Adipose tissue (tissue), 3 donors: ENCODE data around the gene NPR3. TPM values are rescaled to one million over a fixed set of nuclear protein-coding genes. Genes with fewer than 3 reads are reported as not detected.

Experiments used
- H3K27ac ChIP-seq: one replicate; pipeline ENCODE4 v1.5.1; 2013; ENCODE audit warnings: low read depth, low read length
- WGBS, 3 donors: extraction: QIAGEN DNeasy Blood & Tissue Kit; methylation state at CpG; one replicate each; pipeline ENCODE4 v1.1.7; 2013; 5-methylcytosine and 5-hydroxymethylcytosine counted together
- polyA plus RNA-seq, 3 donors: library from polyadenylated mRNA; stranded (reverse); fragments of 200-250 nt; gene quantifications; one replicate each; pipeline ENCODE4 v1.2.3, GENCODE V29; 2013
- donor health status: healthy with polysubstance abuse.
- donor health status: Bipolar disorder and iron deficiency.
- donor health status: healthy.

The NPR3 gene
- polyA plus RNA-seq, 3 donors, result 1.9 to 2.6 (median 2.3) TPM

DNA sequence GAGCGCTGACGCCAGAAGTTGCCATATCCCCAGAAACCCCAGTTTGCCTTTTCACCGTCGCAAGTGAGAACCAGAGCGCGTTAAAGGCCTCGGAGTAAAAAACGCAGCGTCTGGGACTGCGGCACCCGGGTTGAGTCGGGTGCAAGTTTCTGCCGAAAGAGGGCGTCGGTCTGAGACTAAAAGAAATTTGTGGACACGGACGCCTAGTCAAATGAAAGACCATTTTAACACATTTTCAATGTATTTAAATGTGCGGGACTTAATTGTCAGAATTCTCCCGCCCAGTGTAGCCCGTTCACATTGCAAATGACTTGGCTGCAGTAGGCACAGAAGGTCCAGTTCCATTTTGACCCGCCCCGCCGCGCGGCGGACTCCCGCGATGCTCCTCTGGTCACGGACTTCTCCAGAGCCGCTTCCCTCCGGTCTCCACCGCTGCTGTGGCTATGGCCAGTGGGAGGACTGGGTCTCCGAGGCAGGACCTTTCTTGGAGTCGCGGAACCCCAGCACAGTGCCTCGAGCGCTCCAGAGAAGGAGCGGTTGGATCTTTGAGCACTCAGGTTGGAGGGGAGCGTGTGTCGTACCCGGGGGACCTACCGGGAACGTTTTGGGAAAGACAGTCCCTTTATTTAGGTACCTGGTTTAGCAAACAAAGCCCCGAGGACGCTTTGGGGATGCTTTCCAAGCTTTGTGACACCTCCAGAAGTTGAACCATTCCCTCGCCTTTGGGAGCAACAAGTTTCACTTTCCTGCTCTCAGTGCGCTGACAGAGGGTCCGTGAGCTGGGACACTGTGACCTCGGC lies 1.2 kb upstream of the NPR3 start:
- H3K27ac ChIP-seq, result no peak overlapping the region
- WGBS, 3 donors, result 0 to 1% (median 1%) methylated on average over 49 of the region's 49 CpGs

DNA sequence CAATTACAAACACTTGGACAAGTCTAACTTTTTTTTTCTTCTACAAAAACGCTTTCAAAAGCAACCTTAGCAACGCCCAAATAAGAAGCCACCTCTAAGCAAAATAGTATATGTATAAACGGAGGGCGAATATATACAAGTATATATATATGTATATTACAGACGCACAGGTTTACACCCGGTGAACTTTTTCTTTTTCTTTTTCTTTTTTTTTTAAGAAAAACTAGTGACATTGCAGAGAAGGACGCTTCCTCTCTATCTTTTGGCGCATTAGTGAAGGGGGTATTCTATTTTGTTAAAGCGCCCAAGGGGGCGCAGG lies 200 bp downstream of the NPR3 start:
- H3K27ac ChIP-seq, result no peak overlapping the region
- WGBS, 3 donors, result 1 to 3% (median 2%) methylated on average over 10 of the region's 10 CpGs

- H3K27ac ChIP-seq, result no peak overlapping the region
- 1 to 2% (median 1%) methylated on average over 74 to 76 of the region's 76 CpGs for WGBS, 3 donors
Measured at GRCh38 chr5:32711681-32712480, 760 bp downstream of the NPR3 start.

DNA sequence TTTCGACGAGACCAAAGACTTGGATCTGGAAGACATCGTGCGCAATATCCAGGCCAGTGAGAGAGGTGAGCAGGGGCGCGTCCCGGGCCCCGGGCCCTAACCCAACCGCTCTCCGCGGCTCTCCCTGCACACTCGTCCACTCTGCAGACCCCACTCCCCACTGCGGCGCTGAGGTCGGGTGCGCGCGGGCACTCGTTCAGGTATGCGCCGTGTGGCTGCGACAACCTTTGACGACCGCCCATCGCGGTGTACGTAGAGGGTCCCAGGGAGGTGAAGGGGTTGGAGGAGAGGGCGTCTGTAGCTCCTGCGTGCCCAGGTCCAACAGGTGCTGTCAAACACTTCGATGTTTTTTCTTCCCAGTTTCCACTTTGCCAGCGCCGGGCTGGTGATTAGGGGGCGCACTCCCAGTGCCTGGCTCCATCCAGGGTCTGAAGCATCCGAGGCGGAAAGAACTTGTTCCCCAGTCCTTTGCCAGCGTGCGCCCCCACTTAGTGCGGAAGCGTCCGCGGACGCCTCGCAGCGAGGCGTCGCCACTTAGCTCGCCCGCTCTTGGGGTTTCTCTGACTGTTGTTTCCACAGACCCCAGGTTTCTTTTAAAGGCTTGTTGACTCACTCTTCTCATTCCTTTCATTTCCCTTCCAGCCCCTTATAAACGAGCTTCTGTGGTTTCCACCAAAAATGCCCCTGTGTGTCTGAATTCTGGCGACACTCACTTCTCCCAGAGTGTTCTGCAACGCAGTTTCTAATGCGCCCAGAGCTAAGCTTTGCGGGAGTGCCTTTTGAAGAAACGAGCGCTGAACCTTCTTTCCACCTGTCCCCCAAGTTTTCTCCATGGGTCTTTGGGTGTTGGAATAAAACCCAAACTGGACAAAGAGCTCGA lies 1.6 kb downstream of the NPR3 start:
- 2 to 3% (median 3%) methylated on average over 55 to 56 of the region's 56 CpGs for WGBS, 3 donors
- H3K27ac ChIP-seq, result no peak overlapping the region

DNA sequence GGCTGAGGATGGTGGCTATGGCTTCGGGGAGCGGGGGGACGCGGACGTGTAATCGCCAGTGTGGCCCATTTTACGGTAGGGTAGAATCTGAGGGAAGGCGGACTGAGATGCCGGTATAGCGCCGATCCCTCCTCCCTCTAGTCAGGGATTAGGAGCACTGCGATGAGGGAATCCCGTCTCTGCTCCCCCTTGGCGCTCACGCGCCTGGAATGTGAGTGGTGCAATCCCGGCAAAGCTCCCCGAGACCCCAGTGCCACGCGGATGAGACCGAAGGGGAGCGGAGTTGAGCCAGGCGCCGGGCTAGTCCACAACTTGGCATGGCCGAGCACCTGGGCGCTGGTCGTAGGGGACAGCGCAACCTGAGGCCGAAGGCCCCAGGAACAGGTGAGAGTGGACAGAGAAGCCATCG lies 2.2 kb downstream of the NPR3 start:
- 3 to 5% (median 3%) methylated on average over 30 of the region's 30 CpGs for WGBS, 3 donors
- H3K27ac ChIP-seq, result no peak overlapping the region

GRCh38 chr5:32713770-32714381 lies 2.8 kb downstream of the NPR3 start:
- no peak overlapping the region for H3K27ac ChIP-seq
- WGBS, 3 donors, result 5 to 10% (median 8%) methylated on average over 37 of the region's 37 CpGs

DNA sequence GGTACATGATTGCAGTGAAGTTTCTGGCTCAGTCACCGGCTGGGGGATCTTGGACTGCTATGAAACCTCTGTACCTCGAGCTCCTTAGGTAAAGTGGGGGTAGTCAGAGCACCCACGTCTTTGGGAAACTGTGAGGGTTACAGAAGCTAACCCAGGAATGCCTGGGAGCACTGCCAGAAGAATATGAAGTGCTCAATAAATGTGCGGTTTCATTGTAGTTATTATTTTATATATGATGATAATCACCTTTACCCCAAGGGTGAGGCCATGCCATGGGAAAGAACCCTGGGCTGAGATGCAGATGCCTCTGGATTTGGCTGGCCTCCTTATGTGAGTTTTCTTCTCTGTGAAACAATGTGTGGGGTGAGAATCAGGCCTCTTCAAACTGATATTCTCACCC lies 3.7 kb downstream of the NPR3 start:
- WGBS, 3 donors, result 36 to 53% (median 39%) methylated on average over 4 of the region's 4 CpGs
- H3K27ac ChIP-seq, result no peak overlapping the region

DNA sequence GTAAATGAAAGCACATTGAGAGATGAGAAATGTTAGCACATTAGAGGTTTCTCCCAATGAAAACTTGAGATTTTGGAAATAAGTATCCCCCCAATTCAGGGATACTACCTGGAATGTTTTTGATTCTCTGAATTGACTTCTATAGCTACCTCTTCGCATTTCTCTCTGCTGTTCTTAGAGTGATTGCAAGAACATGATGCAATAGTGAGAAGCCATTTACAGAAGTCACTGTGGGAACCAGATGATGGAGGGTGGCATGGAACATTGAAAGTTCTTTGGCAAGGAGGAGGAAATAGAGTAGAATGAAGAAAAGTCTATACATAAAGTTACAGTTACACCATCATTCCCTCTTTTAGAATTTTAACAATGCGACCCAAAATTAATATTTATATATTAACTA lies 9.2 kb downstream of the NPR3 start:
- H3K27ac ChIP-seq, result no peak overlapping the region
- 72 to 80% (median 73%) methylated on average over 2 of the region's 2 CpGs for WGBS, 3 donors

- no peak overlapping the region for H3K27ac ChIP-seq
Measured at GRCh38 chr5:32721626-32722025, 10.5 kb downstream of the NPR3 start.

- 86 to 96% (median 91%) methylated on average over 7 of the region's 7 CpGs for WGBS, 3 donors
- H3K27ac ChIP-seq, result no peak overlapping the region
Measured at GRCh38 chr5:32722957-32723356, 11.8 kb downstream of the NPR3 start.

DNA sequence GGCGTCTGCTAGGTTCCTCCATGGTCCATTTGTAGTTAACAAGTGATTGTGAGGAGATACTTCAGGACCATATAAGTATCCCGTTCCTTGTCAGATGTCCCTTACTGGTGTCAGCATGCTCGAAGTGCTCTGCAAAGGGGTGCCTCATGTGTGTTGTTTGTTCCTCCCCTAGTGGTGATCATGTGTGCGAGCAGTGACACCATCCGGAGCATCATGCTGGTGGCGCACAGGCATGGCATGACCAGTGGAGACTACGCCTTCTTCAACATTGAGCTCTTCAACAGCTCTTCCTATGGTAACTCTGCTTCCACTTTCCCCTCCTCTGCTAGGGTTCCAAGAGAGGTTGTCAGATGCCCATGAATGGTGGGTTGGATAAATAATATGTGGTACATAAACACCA lies 13.4 kb downstream of the NPR3 start:
- no peak overlapping the region for H3K27ac ChIP-seq
- 86 to 97% (median 95%) methylated on average over 7 of the region's 7 CpGs for WGBS, 3 donors

GRCh38 chr5:32726086-32726557 lies 15.0 kb downstream of the NPR3 start:
- WGBS, 3 donors, result 31 to 62% (median 33%) methylated on average over 3 of the region's 3 CpGs
- H3K27ac ChIP-seq, result no peak overlapping the region

- H3K27ac ChIP-seq, result no peak overlapping the region
Measured at GRCh38 chr5:32729651-32730050, 18.5 kb downstream of the NPR3 start.

DNA sequence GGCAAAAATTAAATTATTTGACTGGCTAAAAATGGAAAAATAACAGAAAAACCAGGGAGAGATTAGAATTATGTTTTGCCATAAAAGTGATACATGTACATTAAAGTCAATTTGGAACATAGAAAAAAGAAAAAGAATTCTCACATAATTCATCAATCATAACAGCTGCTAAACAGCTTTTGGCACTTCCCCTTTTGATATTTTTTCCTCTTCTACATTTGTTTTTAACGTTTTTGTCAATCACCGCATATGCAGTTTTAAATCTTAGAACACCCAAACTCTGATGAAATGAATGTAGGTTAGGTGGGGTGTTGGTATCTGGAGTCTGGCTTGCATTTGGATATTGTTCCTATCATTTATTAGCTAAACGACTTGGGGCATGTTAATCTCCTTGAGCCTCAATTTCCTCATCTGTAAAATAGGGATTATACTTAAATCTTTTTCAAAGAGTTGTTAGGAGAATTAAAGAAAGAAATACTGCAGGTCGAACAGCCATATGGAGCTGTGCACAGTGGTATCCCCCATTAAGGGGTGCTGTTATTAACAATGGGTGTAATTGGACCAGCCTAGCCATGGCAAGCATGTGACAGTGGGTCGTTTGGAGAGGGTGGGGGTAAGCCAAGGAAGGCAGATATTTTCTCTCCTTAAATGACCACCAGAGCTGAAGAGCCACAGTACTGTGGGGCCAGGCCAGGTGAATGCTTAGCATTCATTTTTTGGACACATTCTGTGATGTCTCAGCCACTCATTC lies 22.6 kb downstream of the NPR3 start:
- H3K27ac ChIP-seq, result no peak overlapping the region
- WGBS, 3 donors, result 44 to 61% (median 51%) methylated on average over 5 of the region's 5 CpGs

GRCh38 chr5:32734827-32735378 lies 23.8 kb downstream of the NPR3 start:
- H3K27ac ChIP-seq, result no peak overlapping the region
- WGBS, 3 donors, result 47 to 65% (median 59%) methylated on average over 8 of the region's 8 CpGs

DNA sequence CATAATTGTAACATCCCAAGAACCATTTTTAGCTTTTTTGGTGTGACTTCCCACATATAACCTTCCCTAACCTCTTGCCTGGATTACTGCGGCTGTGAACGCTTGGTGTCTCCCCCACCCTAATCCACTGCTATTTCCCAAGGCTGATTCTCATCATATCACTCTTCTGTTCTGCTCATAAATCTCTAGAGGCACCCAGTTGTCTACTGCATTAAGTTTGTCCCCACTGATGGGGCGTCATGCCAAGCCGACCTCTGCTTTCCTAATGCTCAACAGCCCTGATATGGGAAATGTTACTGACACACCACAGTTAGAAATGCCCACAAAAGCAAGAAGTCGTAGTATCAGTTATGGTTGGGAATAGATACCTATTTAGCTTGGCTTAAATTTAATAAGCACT lies 24.4 kb downstream of the NPR3 start:
- H3K27ac ChIP-seq, result no peak overlapping the region
- WGBS, 3 donors, result 62 to 75% (median 68%) methylated on average over 5 of the region's 5 CpGs

GRCh38 chr5:32736842-32737241 lies 25.7 kb downstream of the NPR3 start:
- WGBS, 3 donors, result 59 to 64% (median 64%) methylated on average over 3 of the region's 3 CpGs
- no peak overlapping the region for H3K27ac ChIP-seq

DNA sequence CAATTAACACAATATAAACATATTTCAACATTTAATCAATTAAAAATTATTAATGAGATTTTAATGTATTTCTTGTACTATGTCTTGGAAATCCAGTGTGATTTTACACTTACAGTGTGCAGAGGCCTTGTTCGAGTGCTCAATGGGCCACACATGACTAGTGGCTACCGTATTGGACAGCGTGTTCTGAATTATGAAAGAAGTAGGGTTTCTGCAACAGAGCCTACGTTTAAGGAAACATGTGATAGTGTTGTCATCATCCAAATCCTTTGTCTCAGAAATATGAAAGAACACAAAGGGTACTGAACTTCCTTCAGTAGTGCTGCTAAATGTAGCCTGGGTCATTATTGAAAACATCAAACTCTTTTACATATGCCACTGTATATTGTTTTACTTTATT lies 29.5 kb downstream of the NPR3 start:
- 50 to 73% (median 50%) methylated on average over 4 of the region's 4 CpGs for WGBS, 3 donors
- no peak overlapping the region for H3K27ac ChIP-seq
